Transverse colon (tissue), 4 donors: Measurements from ENCODE around the gene INPP4B. TPM values are rescaled to one million over a fixed set of nuclear protein-coding genes. Genes with fewer than 3 reads are reported as not detected.
A peak's percentile ranks its signal among the peaks of the same experiment; 100 is the strongest.

Experiments used
- DNase-seq: peaks from one replicate; pipeline ENCODE4 v3.0.0-alpha.2; 2019
- H3K27ac ChIP-seq, 4 donors: fragments of 200-600 bp; sonication (generic); 2 replicates each; pipeline ENCODE4 v1.5.1; 2016 to 2018; ENCODE audit warnings: inconsistent platforms in 4 of 4
- H3K27me3 ChIP-seq: fragments of 200-600 bp; sonication (generic); 2 replicates; pipeline ENCODE4 v1.5.1; 2017; ENCODE audit warnings: inconsistent platforms
- H3K36me3 ChIP-seq, 4 donors: fragments of 200-600 bp; sonication (generic); 2 replicates each; pipeline ENCODE4 v1.5.1; 2017 to 2019; ENCODE audit warnings: inconsistent platforms in 4 of 4
- H3K4me1 ChIP-seq, 4 donors: fragments of 200-600 bp; sonication (generic); 2 replicates each; pipeline ENCODE4 v1.5.1; 2017 to 2020; ENCODE audit warnings: inconsistent platforms in 4 of 4
- H3K4me3 ChIP-seq, 4 donors: fragments of 200-600 bp; sonication (generic); 1 replicate in 1 of 4; 2 replicates in 3 of 4; pipeline versions ENCODE4 v1.5.1 to v1.6.1; 2017 to 2019; ENCODE audit warnings: inconsistent platforms in 4 of 4
- H3K9me3 ChIP-seq, 2 donors: fragments of 200-600 bp; sonication (generic); 2 replicates each; pipeline ENCODE4 v1.5.1; 2017 to 2019; ENCODE audit warnings: inconsistent platforms in 2 of 2
- CTCF ChIP-seq, 5 experiments: fragments of 200-600 bp in 3 of 5; fragments of 450-650 bp in 2 of 5; sonication (generic) in 3 of 5; IDR thresholded peaks; 1 replicate in 2 of 5; 2 replicates in 3 of 5; pipeline ENCODE4 v1.5.1; 2016 to 2017; ENCODE audit warnings: antibody characterized with exemption in 5 of 5, inconsistent platforms in 3 of 5, mild to moderate bottlenecking in 2 of 5, moderate library complexity in 1 of 5
- EP300 ChIP-seq: sonication (generic); formaldehyde crosslinking; IDR thresholded peaks from one replicate; pipeline ENCODE4 v1.6.1; 2017; ENCODE audit warnings: antibody characterized with exemption, low read depth
- POLR2A ChIP-seq: fragments of 450-650 bp; IDR thresholded peaks from one replicate; pipeline ENCODE4 v1.6.1; 2016; ENCODE audit warnings: antibody characterized with exemption, mild to moderate bottlenecking, moderate library complexity
- POLR2AphosphoS5 ChIP-seq, 3 donors: sonication (generic); formaldehyde crosslinking; IDR thresholded peaks; one replicate each; pipeline ENCODE4 v1.6.1; 2016; ENCODE audit warnings: antibody characterized with exemption in 3 of 3
- WGBS, 2 donors: methylation state at CpG; one replicate each; pipeline ENCODE4 v1.1.5; 2018; ENCODE audit warnings: low coverage in 1 of 2; 5-methylcytosine and 5-hydroxymethylcytosine counted together
- in situ Hi-C, 4 donors: fragments of 200-750 bp; cut with MboI; loops; one replicate each; pipeline versions ENCODE4 v1.15.0 to v1.15.1; 2017; ENCODE audit warnings: low sequenced_read_pairs in 3 of 4, low pct_ligation_motif_present in 1 of 4, low pct_unique_long_range_greater_than_20kb in 1 of 4
- intact Hi-C: fragments of 100-400 bp; cut with DNase I; formaldehyde crosslinking; loops from one replicate; pipeline ENCODE4 v1.15.1; 2023; ENCODE audit warnings: low total_unique reads
- total RNA-seq, 4 donors: library from RNA; depleted of rRNA; stranded (reverse); fragments of >200 nt; gene quantifications; one replicate each; pipeline ENCODE4 v1.1.0, GENCODE V29; 2016

INPP4B gene
- total RNA-seq, 4 donors from 2014 or later: 18.3 to 33.8 (median 31.4) TPM

GRCh38 chr4:142776026-142776425 is 70.1 kb downstream of the INPP4B start:
- TF ChIP-seq POLR2A (no peak), CTCF (IDR thresholded peaks at IDR 0.05) (no peak), POLR2AphosphoS5 (IDR thresholded peaks at IDR 0.05) (no peak), EP300 (no peak)
- H3K27me3 ChIP-seq: no peaks in the 10 kb centered on the region
- WGBS, 2 donors: 87 to 94% methylated on average over 2 of the region's 2 CpGs
- in situ Hi-C loops: no loop called here
- no peak overlapping the region for H3K27ac ChIP-seq
- intact Hi-C loops: no loop called here
- H3K4me1 ChIP-seq: peaks cover 0 to 12% (median 0%) of the 10 kb centered on the region in 4 donors
- no peaks in the 10 kb centered on the region for H3K9me3 ChIP-seq
- no peaks in the 10 kb centered on the region for H3K36me3 ChIP-seq
- no peak overlapping the region for H3K4me3 ChIP-seq
- no peak for DNase-seq

GRCh38 chr4:142773505-142773904 is 72.6 kb downstream of the INPP4B start:
- intact Hi-C loops (no loop called here), in situ Hi-C loops (no loop called here)
- WGBS, 2 donors: 92 to 97% methylated on average over 2 of the region's 2 CpGs
- Histone ChIP-seq H3K4me3 (no peak overlapping the region), H3K4me1 (peaks cover 0 to 6% (median 0%) of the 10 kb centered on the region in 4 donors), H3K9me3 (no peaks in the 10 kb centered on the region), H3K36me3 (no peaks in the 10 kb centered on the region), H3K27me3 (no peaks in the 10 kb centered on the region), H3K27ac (no peak overlapping the region)
- DNase-seq: no peak
- no peak for TF ChIP-seq POLR2AphosphoS5 (IDR thresholded peaks at IDR 0.05)
- TF ChIP-seq POLR2A: no peak
- TF ChIP-seq CTCF (IDR thresholded peaks at IDR 0.05): no peak
- TF ChIP-seq EP300: no peak

GRCh38 chr4:142762280-142762679 is 83.8 kb downstream of the INPP4B start:
- H3K4me3 ChIP-seq: no peak overlapping the region
- H3K27ac ChIP-seq: no peak overlapping the region
- H3K36me3 ChIP-seq: no peaks in the 10 kb centered on the region
- H3K27me3 ChIP-seq: no peaks in the 10 kb centered on the region
- no peak for DNase-seq
- no peaks in the 10 kb centered on the region for H3K9me3 ChIP-seq
- no peaks in the 10 kb centered on the region for H3K4me1 ChIP-seq
- 83 to 85% methylated on average over 2 of the region's 2 CpGs for WGBS, 2 donors
- in situ Hi-C loops: no loop called here
- intact Hi-C loops: no loop called here
- TF ChIP-seq CTCF (IDR thresholded peaks at IDR 0.05) (no peak), POLR2A (no peak), EP300 (no peak), POLR2AphosphoS5 (IDR thresholded peaks at IDR 0.05) (no peak)

GRCh38 chr4:142752202-142752786 is 93.8 kb downstream of the INPP4B start:
- in situ Hi-C loops (no loop called here), intact Hi-C loops (no loop called here)
- Histone ChIP-seq H3K36me3 (no peaks in the 10 kb centered on the region), H3K27me3 (no peaks in the 10 kb centered on the region), H3K27ac (peak overlapping the region in 1 of 4 donors; percentile 21), H3K4me3 (no peak overlapping the region), H3K9me3 (no peaks in the 10 kb centered on the region), H3K4me1 (no peaks in the 10 kb centered on the region)
- WGBS, 2 donors: 69 to 75% methylated on average over 6 of the region's 6 CpGs
- DNase-seq: no peak
- TF ChIP-seq CTCF (IDR thresholded peaks at IDR 0.05): no peak
- no peak for TF ChIP-seq POLR2A
- no peak for TF ChIP-seq EP300
- TF ChIP-seq POLR2AphosphoS5 (IDR thresholded peaks at IDR 0.05): no peak
